HL-60 (cell line): ENCODE measurements around the gene HERC2.

ENCODE experiments used
- DNase-seq, 2 experiments: peaks; one replicate each; pipeline ENCODE4 v3.0.0-alpha.2; 2010 to 2020; ENCODE audit warnings: low read depth in 1 of 2, low spot score in 1 of 2
- H3K27ac ChIP-seq: fragments of 250-450 bp; sonication (Bioruptor Pico); replicated peaks from 2 replicates; pipeline ENCODE4 v1.5.1; 2020; ENCODE audit warnings: mild to moderate bottlenecking, moderate library complexity
- H3K27me3 ChIP-seq: fragments of 250-450 bp; sonication (Bioruptor Pico); 2 replicates; pipeline ENCODE4 v1.5.1; 2021; ENCODE audit warnings: mild to moderate bottlenecking, moderate library complexity; ENCODE audit not compliant: insufficient read depth, poor library complexity, severe bottlenecking
- H3K4me3 ChIP-seq: replicated peaks from 2 replicates; pipeline ENCODE4 v1.5.1; 2011; ENCODE audit warnings: mild to moderate bottlenecking, control low read depth, low read length; ENCODE audit not compliant: insufficient read depth
- CTCF ChIP-seq: IDR thresholded peaks from one replicate; pipeline ENCODE4 v1.5.1; 2011; ENCODE audit warnings: low read length, control low read depth, inconsistent platforms; ENCODE audit not compliant: insufficient read depth
- GABPA ChIP-seq: IDR thresholded peaks from 2 replicates; pipeline ENCODE4 v1.6.1; 2012; ENCODE audit warnings: low read depth
- POLR2AphosphoS5 ChIP-seq: IDR thresholded peaks from 2 replicates; pipeline ENCODE4 v1.6.1; 2012; ENCODE audit warnings: low read depth
- REST ChIP-seq: IDR thresholded peaks from 2 replicates; pipeline ENCODE4 v1.6.1; 2012; ENCODE audit warnings: low read depth; ENCODE audit not compliant: insufficient replicate concordance
- SPI1 ChIP-seq: IDR thresholded peaks from 2 replicates; pipeline ENCODE4 v1.6.1; 2012; ENCODE audit warnings: low read depth, mild to moderate bottlenecking, borderline replicate concordance

The HERC2 gene

GRCh38 chr15:28273468-28273867, 48.5 kb downstream of the HERC2 start:
- no peak for TF ChIP-seq REST
- no peak for TF ChIP-seq CTCF
- TF ChIP-seq SPI1: no peak
- no peak for TF ChIP-seq POLR2AphosphoS5
- no peak for TF ChIP-seq GABPA

GRCh38 chr15:28272587-28272986, 49.4 kb downstream of the HERC2 start:
- Histone ChIP-seq H3K4me3 (no peak overlapping the region), H3K27me3 (no peaks in the 10 kb centered on the region), H3K27ac (no peak overlapping the region)
- no peak for TF ChIP-seq POLR2AphosphoS5
- TF ChIP-seq GABPA: no peak
- 0 out of 2 replicates have a peak, but pooled peaks have one; percentile 22 for TF ChIP-seq SPI1
- TF ChIP-seq REST: no peak
- no peak for TF ChIP-seq CTCF
- DNase-seq: no peak

More at GRCh38 chr15:28273468-28273867, 48.5 kb downstream of the HERC2 start:
- Histone ChIP-seq H3K27me3 (no peaks in the 10 kb centered on the region), H3K27ac (no peak overlapping the region), H3K4me3 (no peak overlapping the region)
- DNase-seq: no peak

- DNase-seq: no peak
- Histone ChIP-seq H3K4me3 (no peak overlapping the region), H3K27me3 (no peaks in the 10 kb centered on the region), H3K27ac (no peak overlapping the region)
- no peak for TF ChIP-seq REST
- no peak for TF ChIP-seq CTCF
- no peak for TF ChIP-seq GABPA
- no peak for TF ChIP-seq SPI1
- TF ChIP-seq POLR2AphosphoS5: no peak
Observed at GRCh38 chr15:28271697-28272260, 50.2 kb downstream of the HERC2 start.
